Sigmoid colon (tissue), 7 donors: ENCODE measurements around the gene ZSWIM5. TPM values are rescaled to one million over a fixed set of nuclear protein-coding genes. Genes with fewer than 3 reads are reported as not detected.

ENCODE experiments used
- DNase-seq: peaks from one replicate; pipeline ENCODE4 v3.0.0-alpha.2; 2019
- H3K27ac ChIP-seq, 4 donors: fragments of 200-600 bp; sonication (generic); one replicate each; pipeline ENCODE4 v1.5.1; 2016 to 2019; ENCODE audit warnings: mild to moderate bottlenecking in 1 of 4
- H3K27me3 ChIP-seq, 3 donors: fragments of 200-600 bp; sonication (generic); one replicate each; pipeline ENCODE4 v1.5.1; 2019; ENCODE audit warnings: mild to moderate bottlenecking in 1 of 3
- H3K36me3 ChIP-seq, 4 donors: fragments of 200-600 bp; sonication (generic); one replicate each; pipeline ENCODE4 v1.5.1; 2016 to 2019
- H3K4me1 ChIP-seq, 4 donors: fragments of 200-600 bp; sonication (generic); one replicate each; pipeline ENCODE4 v1.5.1; 2017 to 2019
- H3K4me3 ChIP-seq, 4 donors: fragments of 200-600 bp; sonication (generic); one replicate each; pipeline ENCODE4 v1.5.1; 2017 to 2019; ENCODE audit warnings: mild to moderate bottlenecking in 2 of 4, moderate library complexity in 1 of 4
- H3K9me3 ChIP-seq, 4 donors: fragments of 200-600 bp in 3 of 4; sonication (generic) in 3 of 4; one replicate each; pipeline versions ENCODE4 v1.5.1 to v1.6.1; 2013 to 2019
- CTCF ChIP-seq, 4 experiments: fragments of 450-650 bp in 3 of 4; fragments of 200-600 bp in 1 of 4; IDR thresholded peaks; one replicate each; pipeline ENCODE4 v1.5.1; 2016 to 2019; ENCODE audit warnings: antibody characterized with exemption in 4 of 4, mild to moderate bottlenecking in 3 of 4, moderate library complexity in 2 of 4
- EP300 ChIP-seq, 4 donors: sonication (generic); formaldehyde crosslinking; IDR thresholded peaks; one replicate each; pipeline ENCODE4 v1.6.1; 2017; ENCODE audit warnings: antibody characterized with exemption in 4 of 4
- POLR2A ChIP-seq, 2 donors: fragments of 450-650 bp; IDR thresholded peaks; one replicate each; pipeline ENCODE4 v1.6.1; 2016; ENCODE audit warnings: antibody characterized with exemption in 2 of 2, mild to moderate bottlenecking in 2 of 2, moderate library complexity in 2 of 2
- POLR2AphosphoS5 ChIP-seq, 4 donors: sonication (generic); formaldehyde crosslinking; IDR thresholded peaks; one replicate each; pipeline ENCODE4 v1.6.1; 2017; ENCODE audit warnings: antibody characterized with exemption in 4 of 4
- WGBS, 2 donors: extraction: QIAGEN DNeasy Blood & Tissue Kit; methylation state at CpG; one replicate each; pipeline ENCODE4 v1.1.7; 2013; 5-methylcytosine and 5-hydroxymethylcytosine counted together
- intact Hi-C: fragments of 100-400 bp; cut with DNase I; formaldehyde crosslinking; loops from one replicate; pipeline ENCODE4 v1.15.1; 2023
- polyA plus RNA-seq, 3 donors: library from polyadenylated mRNA; stranded (reverse); fragments of 200-250 nt; gene quantifications; one replicate each; pipeline ENCODE4 v1.2.3, GENCODE V29; 2013
- total RNA-seq, 4 donors: library from RNA; depleted of rRNA; stranded (reverse); fragments of >200 nt; gene quantifications; one replicate each; pipeline ENCODE4 v1.1.0, GENCODE V29; 2016
- donor health status: healthy with polysubstance abuse.
- donor health status: Bipolar disorder and iron deficiency.
- donor health status: healthy.

The ZSWIM5 gene
- total and polyA plus RNA-seq, 7 donors, result 2.4 to 4.3 (median 3.2) TPM

DNA sequence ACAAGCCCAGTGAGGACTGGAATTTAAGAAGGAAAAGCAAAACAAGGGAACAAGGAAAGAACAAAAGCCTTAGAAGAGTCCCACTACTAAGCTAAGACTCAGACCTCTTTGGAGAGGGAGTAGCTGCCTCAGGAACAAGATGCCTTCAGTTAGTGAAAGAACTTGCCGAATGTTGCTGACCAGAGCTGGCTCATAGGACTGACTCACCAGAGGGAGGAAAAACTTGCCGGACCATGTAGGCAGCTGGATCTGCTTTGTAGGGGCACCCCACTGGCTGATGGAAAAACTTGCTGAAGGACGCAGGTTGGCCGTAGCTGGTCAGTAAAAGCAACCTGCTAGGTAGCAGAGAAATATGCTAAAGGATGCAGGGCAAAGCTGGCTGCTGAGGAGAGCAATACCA lies 15.3 kb upstream of the ZSWIM5 start:
- Histone ChIP-seq H3K9me3 (no peaks in the 10 kb centered on the region), H3K4me1 (no peaks in the 10 kb centered on the region), H3K27me3 (no peaks in the 10 kb centered on the region), H3K36me3 (no peaks in the 10 kb centered on the region), H3K4me3 (no peak overlapping the region), H3K27ac (no peak overlapping the region)
- TF ChIP-seq CTCF (IDR thresholded peaks at IDR 0.05), result no peak
- TF ChIP-seq EP300 (IDR thresholded peaks at IDR 0.05), result no peak
- no peak for TF ChIP-seq POLR2AphosphoS5 (IDR thresholded peaks at IDR 0.05)
- no peak for TF ChIP-seq POLR2A (IDR thresholded peaks at IDR 0.05)
- intact Hi-C loops, result no loop called here
- 93 to 94% methylated on average over 4 of the region's 4 CpGs for WGBS, 2 donors
- no peak for DNase-seq

- Histone ChIP-seq H3K27me3 (no peaks in the 10 kb centered on the region), H3K36me3 (no peaks in the 10 kb centered on the region), H3K4me1 (no peaks in the 10 kb centered on the region), H3K27ac (no peak overlapping the region), H3K9me3 (no peaks in the 10 kb centered on the region), H3K4me3 (no peak overlapping the region)
- no peak for DNase-seq
- no peak for TF ChIP-seq EP300 (IDR thresholded peaks at IDR 0.05)
- intact Hi-C loops, result no loop called here
Measured at GRCh38 chr1:45216861-45217260, 10.5 kb upstream of the ZSWIM5 start.

DNA sequence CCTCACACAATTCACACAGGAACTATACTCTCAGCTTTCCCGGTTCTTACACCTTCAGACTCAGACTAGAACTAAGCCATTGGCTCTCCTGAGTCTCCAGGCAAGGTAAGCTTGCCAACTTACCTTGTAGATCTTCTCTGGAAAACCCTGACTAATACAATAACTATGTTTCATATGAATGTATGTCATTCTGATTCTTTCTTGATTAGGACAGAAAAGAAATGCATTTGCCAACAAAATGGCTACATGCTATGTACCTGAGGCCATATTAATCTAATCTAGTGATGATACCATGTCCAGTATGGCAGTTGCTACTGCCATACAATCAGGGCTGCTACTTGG lies 9.8 kb upstream of the ZSWIM5 start:
- DNase-seq, result no peak
- Histone ChIP-seq H3K27ac (no peak overlapping the region), H3K9me3 (no peaks in the 10 kb centered on the region), H3K36me3 (no peaks in the 10 kb centered on the region), H3K4me1 (no peaks in the 10 kb centered on the region), H3K27me3 (no peaks in the 10 kb centered on the region), H3K4me3 (no peak overlapping the region)
- intact Hi-C loops, result no loop called here
- WGBS, 2 donors, result 90 to 93% methylated on average over 1 of the region's 1 CpG
- TF ChIP-seq CTCF (IDR thresholded peaks at IDR 0.05) (no peak), POLR2AphosphoS5 (IDR thresholded peaks at IDR 0.05) (no peak), POLR2A (IDR thresholded peaks at IDR 0.05) (no peak), EP300 (IDR thresholded peaks at IDR 0.05) (no peak)

GRCh38 chr1:45215485-45216199 lies 9.2 kb upstream of the ZSWIM5 start:
- 87 to 95% methylated on average over 3 of the region's 3 CpGs for WGBS, 2 donors
- intact Hi-C loops, result no loop called here
- H3K36me3 ChIP-seq, result no peaks in the 10 kb centered on the region

GRCh38 chr1:45213892-45214291 lies 7.5 kb upstream of the ZSWIM5 start:
- intact Hi-C loops, result no loop called here
- no peaks in the 10 kb centered on the region for H3K4me1 ChIP-seq

More at GRCh38 chr1:45215485-45216199, 9.2 kb upstream of the ZSWIM5 start:
- TF ChIP-seq EP300 (IDR thresholded peaks at IDR 0.05) (no peak), CTCF (IDR thresholded peaks at IDR 0.05) (no peak), POLR2A (IDR thresholded peaks at IDR 0.05) (no peak), POLR2AphosphoS5 (IDR thresholded peaks at IDR 0.05) (no peak)
- Histone ChIP-seq H3K4me3 (no peak overlapping the region), H3K4me1 (no peaks in the 10 kb centered on the region), H3K27me3 (no peaks in the 10 kb centered on the region), H3K27ac (no peak overlapping the region), H3K9me3 (no peaks in the 10 kb centered on the region)
- DNase-seq, result no peak

More at GRCh38 chr1:45213892-45214291, 7.5 kb upstream of the ZSWIM5 start:
- no peak overlapping the region for H3K27ac ChIP-seq
- H3K27me3 ChIP-seq, result no peaks in the 10 kb centered on the region
- no peak overlapping the region for H3K4me3 ChIP-seq
- H3K9me3 ChIP-seq, result no peaks in the 10 kb centered on the region
- no peaks in the 10 kb centered on the region for H3K36me3 ChIP-seq
- WGBS, 2 donors, result 94 to 100% methylated on average over 1 of the region's 1 CpG
- DNase-seq, result no peak
- TF ChIP-seq EP300 (IDR thresholded peaks at IDR 0.05) (no peak), CTCF (IDR thresholded peaks at IDR 0.05) (no peak), POLR2AphosphoS5 (IDR thresholded peaks at IDR 0.05) (no peak), POLR2A (IDR thresholded peaks at IDR 0.05) (no peak)
